Duodenal mucosa (tissue), 2 donors: ENCODE data around the gene ZFAND3.

Source experiments
- H3K27ac ChIP-seq: one replicate; pipeline ENCODE4 v1.7.0; 2013; ENCODE audit warnings: low read depth, low read length
- H3K27me3 ChIP-seq, 2 donors: one replicate each; pipeline ENCODE4 v1.7.0; 2013; ENCODE audit warnings: low read length in 2 of 2, control low read depth in 1 of 2; ENCODE audit not compliant: insufficient read depth in 2 of 2, control insufficient read depth in 1 of 2
- H3K36me3 ChIP-seq, 2 donors: one replicate each; pipeline ENCODE4 v1.7.0; 2013; ENCODE audit warnings: low read length in 2 of 2, control low read depth in 1 of 2; ENCODE audit not compliant: insufficient read depth in 2 of 2, control insufficient read depth in 1 of 2
- H3K4me1 ChIP-seq, 2 donors: one replicate each; pipeline ENCODE4 v1.7.0; 2013; ENCODE audit warnings: low read length in 2 of 2, control low read depth in 1 of 2; ENCODE audit not compliant: insufficient read depth in 2 of 2, control insufficient read depth in 1 of 2
- H3K4me3 ChIP-seq, 2 donors: one replicate each; pipeline ENCODE4 v1.7.0; 2013; ENCODE audit warnings: low read length in 2 of 2, low read depth in 1 of 2
- H3K9ac ChIP-seq, 2 donors: one replicate each; pipeline ENCODE4 v1.7.0; 2013; ENCODE audit warnings: low read length in 2 of 2, low read depth in 1 of 2
- H3K9me3 ChIP-seq, 2 donors: one replicate each; pipeline ENCODE4 v1.7.0; 2013; ENCODE audit warnings: low read length in 2 of 2, control low read depth in 1 of 2; ENCODE audit not compliant: control insufficient read depth in 1 of 2

Gene ZFAND3

GRCh38 chr6:37783856-37784584 lies 35.5 kb upstream of the ZFAND3 start:
- no peaks in the 10 kb centered on the region for H3K9me3 ChIP-seq
- no peak overlapping the region for H3K27ac ChIP-seq
- H3K4me3 ChIP-seq = peak overlapping the region; percentile 75 to 76
- peak overlapping the region; percentile 16 to 60 for H3K9ac ChIP-seq
- no peaks in the 10 kb centered on the region for H3K36me3 ChIP-seq
- H3K4me1 ChIP-seq = peaks cover 12 to 13% of the 10 kb centered on the region in 2 donors
- peaks cover 9 to 24% of the 10 kb centered on the region in 2 donors for H3K27me3 ChIP-seq

- Histone ChIP-seq H3K4me1 (peaks cover 9 to 12% of the 10 kb centered on the region in 2 donors), H3K36me3 (no peaks in the 10 kb centered on the region), H3K27me3 (peaks cover 9 to 24% of the 10 kb centered on the region in 2 donors), H3K9me3 (no peaks in the 10 kb centered on the region), H3K9ac (no peak overlapping the region), H3K4me3 (peak overlapping the region; percentile 75 to 76), H3K27ac (no peak overlapping the region)
Measured at GRCh38 chr6:37784585-37784967, 35.0 kb upstream of the ZFAND3 start.

GRCh38 chr6:37785002-37785662 lies 34.4 kb upstream of the ZFAND3 start:
- H3K4me3 ChIP-seq = no peak overlapping the region
- H3K9ac ChIP-seq = no peak overlapping the region
- H3K27me3 ChIP-seq = peaks cover 9 to 24% of the 10 kb centered on the region in 2 donors
- H3K9me3 ChIP-seq = no peaks in the 10 kb centered on the region
- H3K27ac ChIP-seq = no peak overlapping the region
- H3K4me1 ChIP-seq = peaks cover 9 to 12% of the 10 kb centered on the region in 2 donors
- no peaks in the 10 kb centered on the region for H3K36me3 ChIP-seq

GRCh38 chr6:37785663-37786270 lies 33.8 kb upstream of the ZFAND3 start:
- no peaks in the 10 kb centered on the region for H3K9me3 ChIP-seq
- no peak overlapping the region for H3K4me3 ChIP-seq
- no peak overlapping the region for H3K27ac ChIP-seq
- peaks cover 9 to 13% of the 10 kb centered on the region in 2 donors for H3K4me1 ChIP-seq
- no peaks in the 10 kb centered on the region for H3K36me3 ChIP-seq
- H3K9ac ChIP-seq = no peak overlapping the region
- peaks cover 9 to 24% of the 10 kb centered on the region in 2 donors for H3K27me3 ChIP-seq

- no peak overlapping the region for H3K9ac ChIP-seq
Measured at GRCh38 chr6:37787216-37787615, 32.3 kb upstream of the ZFAND3 start.

GRCh38 chr6:37788259-37788658 lies 31.3 kb upstream of the ZFAND3 start:
- Histone ChIP-seq H3K36me3 (no peaks in the 10 kb centered on the region), H3K27me3 (peaks cover 9 to 20% of the 10 kb centered on the region in 2 donors), H3K4me3 (no peak overlapping the region), H3K27ac (no peak overlapping the region), H3K9me3 (no peaks in the 10 kb centered on the region), H3K9ac (no peak overlapping the region), H3K4me1 (peaks cover 13 to 19% of the 10 kb centered on the region in 2 donors)

More at GRCh38 chr6:37787216-37787615, 32.3 kb upstream of the ZFAND3 start:
- peaks cover 13 to 19% of the 10 kb centered on the region in 2 donors for H3K4me1 ChIP-seq
- no peak overlapping the region for H3K4me3 ChIP-seq
- H3K9me3 ChIP-seq = no peaks in the 10 kb centered on the region
- no peak overlapping the region for H3K27ac ChIP-seq
- no peaks in the 10 kb centered on the region for H3K36me3 ChIP-seq
- peaks cover 9 to 24% of the 10 kb centered on the region in 2 donors for H3K27me3 ChIP-seq

- Histone ChIP-seq H3K36me3 (no peaks in the 10 kb centered on the region), H3K9ac (peak overlapping the region in 1 of 2 donors; percentile 15), H3K27ac (no peak overlapping the region), H3K4me3 (no peak overlapping the region), H3K27me3 (no peaks in the 10 kb centered on the region), H3K4me1 (peaks cover 3 to 7% of the 10 kb centered on the region in 2 donors), H3K9me3 (no peaks in the 10 kb centered on the region)
Measured at GRCh38 chr6:37791156-37791919, 28.2 kb upstream of the ZFAND3 start.

GRCh38 chr6:37792457-37793033 lies 27.0 kb upstream of the ZFAND3 start:
- Histone ChIP-seq H3K36me3 (no peaks in the 10 kb centered on the region), H3K4me1 (peaks cover 3 to 7% of the 10 kb centered on the region in 2 donors), H3K9ac (no peak overlapping the region), H3K27ac (no peak overlapping the region), H3K27me3 (no peaks in the 10 kb centered on the region), H3K4me3 (no peak overlapping the region), H3K9me3 (no peaks in the 10 kb centered on the region)

- Histone ChIP-seq H3K36me3 (no peaks in the 10 kb centered on the region), H3K27ac (no peak overlapping the region), H3K9ac (no peak overlapping the region), H3K4me3 (no peak overlapping the region), H3K4me1 (peaks cover 3 to 7% of the 10 kb centered on the region in 2 donors), H3K27me3 (no peaks in the 10 kb centered on the region), H3K9me3 (no peaks in the 10 kb centered on the region)
Measured at GRCh38 chr6:37793067-37793466, 26.5 kb upstream of the ZFAND3 start.
